GM12891 (cell line): ENCODE results near the gene YJU2.

Source experiments
- POLR2A ChIP-seq: IDR thresholded peaks from 2 replicates; pipeline ENCODE4 v1.6.1; 2011; ENCODE audit warnings: low read depth, low read length, control low read depth
- SPI1 ChIP-seq: IDR thresholded peaks from 2 replicates; pipeline ENCODE4 v1.6.1; 2011; ENCODE audit warnings: low read depth, low read length, control low read depth

GRCh38 chr19:4313847-4314490 lies 67.1 kb downstream of the YJU2 start:
- TF ChIP-seq SPI1 (no peak), POLR2A (no peak)
